Measurements from ENCODE around the gene NOL6.

Gene NOL6

GRCh38 chr9:33453286-33453860 lies 20.4 kb downstream of the NOL6 start:
- no peak for DNase-seq
- no peak for ATAC-seq (ENCODE audit: insufficient read depth, low read depth)
- Histone ChIP-seq H2AFZ (ENCODE audit: low read depth, low read length) (no peak overlapping the region), H3K4me1 (ENCODE audit: insufficient read depth, low read length) (peaks cover 5% of the 10 kb centered on the region), H3K79me2 (ENCODE audit: insufficient read depth, low read length) (no peaks in the 10 kb centered on the region), H3K4me2 (ENCODE audit: insufficient read depth, low read length) (no peak overlapping the region), H3K9ac (ENCODE audit: low read depth, low read length) (no peak overlapping the region), H3K27ac (ENCODE audit: low read length) (no peak overlapping the region), H3K36me3 (ENCODE audit: insufficient read depth, low read length) (no peaks in the 10 kb centered on the region), H3K27me3 (ENCODE audit: insufficient read depth, low read length, poor library complexity) (no peaks in the 10 kb centered on the region), H4K20me1 (ENCODE audit: insufficient read depth, low read length) (no peaks in the 10 kb centered on the region), H3K4me3 (ENCODE audit: low read depth in 1 of 2, low read length in 2 of 2) (no peak overlapping the region), H3K9me3 (ENCODE audit: insufficient read depth, low read length, severe bottlenecking) (no peaks in the 10 kb centered on the region)
- TF ChIP-seq, protein P1, sequence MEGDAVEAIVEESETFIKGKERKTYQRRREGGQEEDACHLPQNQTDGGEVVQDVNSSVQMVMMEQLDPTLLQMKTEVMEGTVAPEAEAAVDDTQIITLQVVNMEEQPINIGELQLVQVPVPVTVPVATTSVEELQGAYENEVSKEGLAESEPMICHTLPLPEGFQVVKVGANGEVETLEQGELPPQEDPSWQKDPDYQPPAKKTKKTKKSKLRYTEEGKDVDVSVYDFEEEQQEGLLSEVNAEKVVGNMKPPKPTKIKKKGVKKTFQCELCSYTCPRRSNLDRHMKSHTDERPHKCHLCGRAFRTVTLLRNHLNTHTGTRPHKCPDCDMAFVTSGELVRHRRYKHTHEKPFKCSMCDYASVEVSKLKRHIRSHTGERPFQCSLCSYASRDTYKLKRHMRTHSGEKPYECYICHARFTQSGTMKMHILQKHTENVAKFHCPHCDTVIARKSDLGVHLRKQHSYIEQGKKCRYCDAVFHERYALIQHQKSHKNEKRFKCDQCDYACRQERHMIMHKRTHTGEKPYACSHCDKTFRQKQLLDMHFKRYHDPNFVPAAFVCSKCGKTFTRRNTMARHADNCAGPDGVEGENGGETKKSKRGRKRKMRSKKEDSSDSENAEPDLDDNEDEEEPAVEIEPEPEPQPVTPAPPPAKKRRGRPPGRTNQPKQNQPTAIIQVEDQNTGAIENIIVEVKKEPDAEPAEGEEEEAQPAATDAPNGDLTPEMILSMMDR (IDR thresholded peaks at IDR 0.05; ENCODE audit: borderline replicate concordance, extremely low read depth, low read length, poor library complexity, severe bottlenecking) = no peak
- TF ChIP-seq EZH2 (IDR thresholded peaks at IDR 0.05; ENCODE audit: borderline replicate concordance, low read depth, low read length, severe bottlenecking) = no peak

DNA sequence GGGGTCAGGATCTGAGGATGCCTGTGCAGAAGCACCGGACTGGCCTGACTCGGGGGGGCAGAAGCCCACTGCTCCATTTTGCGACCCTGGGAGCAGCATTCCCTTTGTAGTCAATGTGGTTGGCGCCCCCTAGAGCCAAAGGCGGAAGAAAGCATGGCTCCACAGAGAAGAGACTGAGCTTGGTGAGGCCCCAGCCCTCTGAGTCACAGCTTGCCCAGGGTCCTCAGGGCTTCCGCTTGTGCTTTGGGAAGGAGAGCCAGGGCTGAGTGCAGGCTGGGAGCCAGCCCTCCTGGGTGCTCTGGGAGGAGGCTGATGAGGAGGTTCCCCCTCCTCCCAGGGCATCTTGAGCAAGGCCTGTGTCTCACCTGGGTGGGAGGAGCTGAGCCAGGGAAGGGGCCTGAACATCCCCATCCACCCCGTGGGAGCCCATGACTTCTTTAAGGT lies 20.9 kb downstream of the NOL6 start:
- no peaks in the 10 kb centered on the region for H4K20me1 ChIP-seq (ENCODE audit: insufficient read depth, low read length)
- no peak overlapping the region for H3K27ac ChIP-seq (ENCODE audit: low read length)
- TF ChIP-seq EZH2 (IDR thresholded peaks at IDR 0.05; ENCODE audit: borderline replicate concordance, low read depth, low read length, severe bottlenecking) = no peak
- TF ChIP-seq, protein P1 (IDR thresholded peaks at IDR 0.05; ENCODE audit: borderline replicate concordance, extremely low read depth, low read length, poor library complexity, severe bottlenecking) = peak; percentile 74
- no peaks in the 10 kb centered on the region for H3K36me3 ChIP-seq (ENCODE audit: insufficient read depth, low read length)
- DNase-seq = peak; percentile 63
- H3K4me1 ChIP-seq (ENCODE audit: insufficient read depth, low read length) = peaks cover 10% of the 10 kb centered on the region
- no peak overlapping the region for H3K4me3 ChIP-seq (ENCODE audit: low read depth in 1 of 2, low read length in 2 of 2)
- H3K27me3 ChIP-seq (ENCODE audit: insufficient read depth, low read length, poor library complexity) = no peaks in the 10 kb centered on the region
- H3K79me2 ChIP-seq (ENCODE audit: insufficient read depth, low read length) = no peaks in the 10 kb centered on the region
- peak; percentile 82 for ATAC-seq (ENCODE audit: insufficient read depth, low read depth)
- H3K9ac ChIP-seq (ENCODE audit: low read depth, low read length) = no peak overlapping the region
- peak overlapping the region; percentile 15; the same call in 1 of the 2 replicates for H2AFZ ChIP-seq (ENCODE audit: low read depth, low read length)
- no peak overlapping the region for H3K4me2 ChIP-seq (ENCODE audit: insufficient read depth, low read length)
- H3K9me3 ChIP-seq (ENCODE audit: insufficient read depth, low read length, severe bottlenecking) = no peaks in the 10 kb centered on the region

GRCh38 chr9:33450621-33451146 lies 23.0 kb downstream of the NOL6 start:
- no peaks in the 10 kb centered on the region for H3K27me3 ChIP-seq (ENCODE audit: insufficient read depth, low read length, poor library complexity)
- no peaks in the 10 kb centered on the region for H3K79me2 ChIP-seq (ENCODE audit: insufficient read depth, low read length)
- no peak for DNase-seq
- no peaks in the 10 kb centered on the region for H3K36me3 ChIP-seq (ENCODE audit: insufficient read depth, low read length)
- no peak overlapping the region for H3K4me2 ChIP-seq (ENCODE audit: insufficient read depth, low read length)
- TF ChIP-seq, protein P1 (IDR thresholded peaks at IDR 0.05; ENCODE audit: borderline replicate concordance, extremely low read depth, low read length, poor library complexity, severe bottlenecking) = no peak
- no peak for TF ChIP-seq EZH2 (IDR thresholded peaks at IDR 0.05; ENCODE audit: borderline replicate concordance, low read depth, low read length, severe bottlenecking)
- peaks cover 32% of the 10 kb centered on the region for H3K4me1 ChIP-seq (ENCODE audit: insufficient read depth, low read length)
- H2AFZ ChIP-seq (ENCODE audit: low read depth, low read length) = no peak overlapping the region
- no peak for ATAC-seq (ENCODE audit: insufficient read depth, low read depth)
- no peak overlapping the region for H3K4me3 ChIP-seq (ENCODE audit: low read depth in 1 of 2, low read length in 2 of 2)
- no peaks in the 10 kb centered on the region for H3K9me3 ChIP-seq (ENCODE audit: insufficient read depth, low read length, severe bottlenecking)
- no peak overlapping the region for H3K27ac ChIP-seq (ENCODE audit: low read length)
- no peak overlapping the region for H3K9ac ChIP-seq (ENCODE audit: low read depth, low read length)
- no peaks in the 10 kb centered on the region; the same call in 1 of the 2 replicates for H4K20me1 ChIP-seq (ENCODE audit: insufficient read depth, low read length)

Measured in DND-41 (cell line).